PFSK-1 (cell line): ENCODE measurements around the gene UTP14A.

Experiments used
- FOXP2 ChIP-seq: optimal IDR thresholded peaks from 2 replicates; pipeline ENCODE3; 2011; ENCODE audit warnings: borderline replicate concordance, control low read depth, inconsistent platforms; ENCODE audit not compliant: insufficient read depth; ENCODE audit errors: extremely low read length, extremely low read depth
- POLR2AphosphoS5 ChIP-seq: IDR thresholded peaks from 2 replicates; pipeline ENCODE4 v1.6.1; 2012; ENCODE audit warnings: low read depth, mild to moderate bottlenecking, control low read depth, low read length, moderate library complexity
- SIN3A ChIP-seq: IDR thresholded peaks from 2 replicates; pipeline ENCODE4 v1.6.1; 2012; ENCODE audit warnings: mild to moderate bottlenecking, low read length, moderate library complexity, borderline replicate concordance; ENCODE audit not compliant: insufficient read depth
- TAF1 ChIP-seq: IDR thresholded peaks from 2 replicates; pipeline ENCODE4 v1.6.1; 2012; ENCODE audit warnings: low read length, control low read depth, borderline replicate concordance; ENCODE audit not compliant: insufficient read depth
- TF ChIP-seq, protein P1 (sequence below), 2 experiments: IDR thresholded peaks; 2 replicates each; pipeline versions ENCODE4 v1.6.1 to v1.8.0; 2011 to 2012; ENCODE audit warnings: low read depth in 2 of 2, low read length in 2 of 2, control low read depth in 1 of 2, inconsistent platforms in 1 of 2, mild to moderate bottlenecking in 1 of 2, moderate library complexity in 1 of 2; ENCODE audit not compliant: insufficient read depth in 1 of 2

Gene UTP14A

DNA sequence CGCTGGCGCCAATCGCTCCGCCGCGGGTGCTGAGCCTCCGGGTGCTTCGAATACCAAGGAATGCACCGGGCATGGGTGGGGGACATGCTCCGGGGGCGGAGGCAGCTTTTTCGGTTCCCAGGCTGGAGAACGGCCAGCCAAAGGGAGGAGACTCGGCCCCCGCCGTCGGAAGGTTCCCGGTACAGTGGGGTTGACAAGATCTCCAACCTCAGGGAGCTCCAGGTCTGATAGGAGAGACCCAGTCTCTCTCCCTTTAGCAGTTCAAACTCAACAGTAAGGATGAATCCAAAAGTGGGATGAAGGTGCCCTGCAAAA is 47.3 kb downstream of the UTP14A start:
- no peak for TF ChIP-seq FOXP2
- TF ChIP-seq TAF1 = no peak
- TF ChIP-seq, protein P1, sequence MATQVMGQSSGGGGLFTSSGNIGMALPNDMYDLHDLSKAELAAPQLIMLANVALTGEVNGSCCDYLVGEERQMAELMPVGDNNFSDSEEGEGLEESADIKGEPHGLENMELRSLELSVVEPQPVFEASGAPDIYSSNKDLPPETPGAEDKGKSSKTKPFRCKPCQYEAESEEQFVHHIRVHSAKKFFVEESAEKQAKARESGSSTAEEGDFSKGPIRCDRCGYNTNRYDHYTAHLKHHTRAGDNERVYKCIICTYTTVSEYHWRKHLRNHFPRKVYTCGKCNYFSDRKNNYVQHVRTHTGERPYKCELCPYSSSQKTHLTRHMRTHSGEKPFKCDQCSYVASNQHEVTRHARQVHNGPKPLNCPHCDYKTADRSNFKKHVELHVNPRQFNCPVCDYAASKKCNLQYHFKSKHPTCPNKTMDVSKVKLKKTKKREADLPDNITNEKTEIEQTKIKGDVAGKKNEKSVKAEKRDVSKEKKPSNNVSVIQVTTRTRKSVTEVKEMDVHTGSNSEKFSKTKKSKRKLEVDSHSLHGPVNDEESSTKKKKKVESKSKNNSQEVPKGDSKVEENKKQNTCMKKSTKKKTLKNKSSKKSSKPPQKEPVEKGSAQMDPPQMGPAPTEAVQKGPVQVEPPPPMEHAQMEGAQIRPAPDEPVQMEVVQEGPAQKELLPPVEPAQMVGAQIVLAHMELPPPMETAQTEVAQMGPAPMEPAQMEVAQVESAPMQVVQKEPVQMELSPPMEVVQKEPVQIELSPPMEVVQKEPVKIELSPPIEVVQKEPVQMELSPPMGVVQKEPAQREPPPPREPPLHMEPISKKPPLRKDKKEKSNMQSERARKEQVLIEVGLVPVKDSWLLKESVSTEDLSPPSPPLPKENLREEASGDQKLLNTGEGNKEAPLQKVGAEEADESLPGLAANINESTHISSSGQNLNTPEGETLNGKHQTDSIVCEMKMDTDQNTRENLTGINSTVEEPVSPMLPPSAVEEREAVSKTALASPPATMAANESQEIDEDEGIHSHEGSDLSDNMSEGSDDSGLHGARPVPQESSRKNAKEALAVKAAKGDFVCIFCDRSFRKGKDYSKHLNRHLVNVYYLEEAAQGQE (IDR thresholded peaks at IDR 0.05; ENCODE audit: insufficient read depth in 1 of 2, low read depth in 2 of 2, low read length in 2 of 2) = no peak
- no peak for TF ChIP-seq SIN3A
- no peak for TF ChIP-seq POLR2AphosphoS5

DNA sequence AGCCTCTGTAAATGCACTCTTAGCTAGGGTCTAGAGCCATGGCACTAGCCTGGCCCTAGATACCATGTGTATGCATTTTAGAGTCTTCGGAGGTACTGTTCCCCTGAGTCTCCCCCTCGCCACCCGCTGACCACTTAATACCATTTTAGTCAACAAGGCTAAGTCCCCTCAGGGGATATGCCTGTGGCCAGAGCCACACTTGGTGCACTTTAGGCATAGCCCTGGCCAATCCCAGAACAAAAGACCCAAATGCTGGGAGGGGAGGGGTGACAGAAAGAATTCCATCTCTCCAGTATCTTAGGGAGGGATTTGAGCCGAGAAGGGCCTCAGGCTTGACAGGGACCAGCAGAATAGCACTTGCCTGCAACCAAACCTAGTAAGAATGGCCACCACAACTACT is 47.9 kb downstream of the UTP14A start:
- TF ChIP-seq FOXP2 (no peak), TAF1 (no peak), SIN3A (no peak), POLR2AphosphoS5 (no peak)
- TF ChIP-seq, protein P1 (IDR thresholded peaks at IDR 0.05; ENCODE audit: insufficient read depth in 1 of 2, low read depth in 2 of 2, low read length in 2 of 2) = no peak

DNA sequence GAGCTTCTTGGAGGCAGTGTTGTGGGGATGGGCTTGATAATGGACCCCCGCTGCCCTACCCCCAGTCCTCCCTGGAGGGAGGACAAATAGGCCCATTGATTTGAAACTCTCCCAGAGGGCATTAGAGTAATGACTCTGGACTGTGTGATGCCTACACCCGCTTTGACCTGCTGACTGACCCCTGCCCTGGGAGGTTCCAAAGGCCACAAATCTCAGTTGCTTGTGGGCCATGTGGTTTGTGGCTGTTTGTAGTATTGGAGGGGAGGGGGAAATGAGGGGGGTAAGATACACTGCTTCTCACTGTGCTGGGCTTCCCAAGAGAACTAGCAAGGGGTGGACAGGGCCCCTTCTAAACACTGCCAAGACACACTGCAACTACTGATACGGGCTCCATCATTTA is 48.8 kb downstream of the UTP14A start:
- TF ChIP-seq SIN3A = no peak
- TF ChIP-seq, protein P1 (IDR thresholded peaks at IDR 0.05; ENCODE audit: insufficient read depth in 1 of 2, low read depth in 2 of 2, low read length in 2 of 2) = no peak
- no peak for TF ChIP-seq FOXP2
- no peak for TF ChIP-seq TAF1
- TF ChIP-seq POLR2AphosphoS5 = no peak

DNA sequence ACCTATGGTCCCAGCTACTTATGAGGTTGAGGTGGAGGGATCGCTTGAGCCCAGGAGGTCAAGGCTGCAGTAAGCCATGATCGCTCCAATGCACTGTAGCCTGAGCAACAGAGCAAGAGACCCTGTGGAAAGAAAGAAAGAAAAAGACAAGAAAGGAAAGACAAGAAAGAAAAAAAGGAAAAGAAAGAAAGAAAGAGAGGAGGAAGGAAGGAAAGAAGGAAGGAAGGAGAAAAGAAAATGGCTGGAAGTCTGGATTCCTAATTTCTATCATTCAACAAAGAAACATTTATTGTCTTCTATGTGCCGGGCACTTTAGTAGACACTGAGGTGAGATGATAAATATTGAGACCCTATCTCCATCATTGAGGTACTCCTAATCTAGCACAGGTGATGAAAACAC is 49.7 kb downstream of the UTP14A start:
- TF ChIP-seq POLR2AphosphoS5 = no peak
- TF ChIP-seq SIN3A = no peak
- no peak for TF ChIP-seq TAF1
- TF ChIP-seq FOXP2 = no peak
- TF ChIP-seq, protein P1 (IDR thresholded peaks at IDR 0.05; ENCODE audit: insufficient read depth in 1 of 2, low read depth in 2 of 2, low read length in 2 of 2) = no peak

DNA sequence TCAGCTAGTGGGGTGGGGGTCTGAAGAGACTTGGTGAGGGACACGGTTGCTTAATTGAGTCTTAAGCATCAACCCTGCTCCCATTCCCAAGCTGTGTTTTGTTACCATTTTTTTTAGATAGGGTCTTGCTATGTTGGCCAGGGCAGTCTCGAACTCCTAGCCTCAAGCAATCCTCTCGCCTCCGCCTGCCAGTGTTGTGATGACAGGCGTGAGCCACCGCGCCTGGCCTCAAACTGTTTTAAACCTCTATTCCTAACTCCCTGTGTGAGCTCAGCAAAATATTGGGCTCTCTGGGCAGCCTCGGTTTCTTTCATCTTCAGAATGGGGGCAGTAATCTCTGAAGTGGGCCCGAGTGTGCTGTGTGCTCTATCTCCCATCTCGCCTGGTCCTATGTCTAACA is 50.2 kb downstream of the UTP14A start:
- TF ChIP-seq SIN3A = no peak
- no peak for TF ChIP-seq FOXP2
- TF ChIP-seq POLR2AphosphoS5 = no peak
- TF ChIP-seq, protein P1 (IDR thresholded peaks at IDR 0.05; ENCODE audit: insufficient read depth in 1 of 2, low read depth in 2 of 2, low read length in 2 of 2) = no peak
- TF ChIP-seq TAF1 = no peak
